Measurements from ENCODE around the gene TCP11. TPM values are rescaled to one million over a fixed set of nuclear protein-coding genes. Genes with fewer than 3 reads are reported as not detected.

The TCP11 gene
- not detected for total RNA-seq

DNA sequence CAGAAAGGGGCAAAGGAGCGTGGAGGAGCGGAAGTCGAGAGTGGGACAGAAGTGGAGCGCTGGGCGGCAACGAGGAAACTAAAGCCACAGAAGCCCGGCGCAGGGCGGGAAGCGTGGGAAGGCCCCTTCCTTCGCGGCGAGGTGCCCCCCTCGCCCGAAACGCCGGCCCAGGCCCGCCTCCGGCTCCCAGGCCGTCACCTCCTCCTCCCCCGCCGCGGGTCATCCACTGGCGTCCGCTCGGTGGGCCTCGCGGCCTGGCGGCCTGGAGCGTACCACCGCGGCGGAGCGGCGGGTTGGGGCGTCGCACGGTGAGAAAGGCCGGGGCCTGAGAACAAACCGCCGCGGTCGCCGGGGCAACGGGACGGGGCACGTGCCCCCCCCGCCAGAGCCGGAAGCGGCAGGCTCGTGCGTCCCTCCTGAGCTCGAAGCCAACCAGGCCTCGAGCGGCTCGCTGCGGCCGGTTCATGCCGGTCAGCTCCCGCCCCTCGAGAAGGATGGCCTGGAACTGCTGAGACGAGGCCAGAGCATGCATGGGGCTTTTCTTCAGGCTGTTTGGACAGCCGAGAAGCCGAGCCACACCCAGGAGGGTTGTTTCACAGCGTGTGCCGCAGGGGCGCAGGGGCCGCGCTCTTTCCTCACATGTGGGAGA is at the start of gene TCP11:
TCP11 (minus strand) TSS at position 333 of the 649 bp plus-strand sequence. CDS start 469 bp downstream, outside the sequence.
- TF ChIP-seq, protein P1, sequence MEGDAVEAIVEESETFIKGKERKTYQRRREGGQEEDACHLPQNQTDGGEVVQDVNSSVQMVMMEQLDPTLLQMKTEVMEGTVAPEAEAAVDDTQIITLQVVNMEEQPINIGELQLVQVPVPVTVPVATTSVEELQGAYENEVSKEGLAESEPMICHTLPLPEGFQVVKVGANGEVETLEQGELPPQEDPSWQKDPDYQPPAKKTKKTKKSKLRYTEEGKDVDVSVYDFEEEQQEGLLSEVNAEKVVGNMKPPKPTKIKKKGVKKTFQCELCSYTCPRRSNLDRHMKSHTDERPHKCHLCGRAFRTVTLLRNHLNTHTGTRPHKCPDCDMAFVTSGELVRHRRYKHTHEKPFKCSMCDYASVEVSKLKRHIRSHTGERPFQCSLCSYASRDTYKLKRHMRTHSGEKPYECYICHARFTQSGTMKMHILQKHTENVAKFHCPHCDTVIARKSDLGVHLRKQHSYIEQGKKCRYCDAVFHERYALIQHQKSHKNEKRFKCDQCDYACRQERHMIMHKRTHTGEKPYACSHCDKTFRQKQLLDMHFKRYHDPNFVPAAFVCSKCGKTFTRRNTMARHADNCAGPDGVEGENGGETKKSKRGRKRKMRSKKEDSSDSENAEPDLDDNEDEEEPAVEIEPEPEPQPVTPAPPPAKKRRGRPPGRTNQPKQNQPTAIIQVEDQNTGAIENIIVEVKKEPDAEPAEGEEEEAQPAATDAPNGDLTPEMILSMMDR (IDR thresholded peaks at IDR 0.05): no peak
- no peak for TF ChIP-seq POLR2A (IDR thresholded peaks at IDR 0.05)
- H3K36me3 ChIP-seq: no peaks in the 10 kb centered on the region
- no peaks in the 10 kb centered on the region for H3K9me3 ChIP-seq
- peak within 1 kb of the TSS in 2 of 4 donors; percentile 10 to 24 for H3K4me3 ChIP-seq
- H3K27me3 ChIP-seq: no peaks in the 10 kb centered on the region
- peak in 1 of 3 donors; percentile 53 for DNase-seq
- peaks cover 0 to 8% (median 5%) of the 10 kb centered on the region in 4 donors for H3K4me1 ChIP-seq
- no peak within 1 kb of the TSS for H3K27ac ChIP-seq

DNA sequence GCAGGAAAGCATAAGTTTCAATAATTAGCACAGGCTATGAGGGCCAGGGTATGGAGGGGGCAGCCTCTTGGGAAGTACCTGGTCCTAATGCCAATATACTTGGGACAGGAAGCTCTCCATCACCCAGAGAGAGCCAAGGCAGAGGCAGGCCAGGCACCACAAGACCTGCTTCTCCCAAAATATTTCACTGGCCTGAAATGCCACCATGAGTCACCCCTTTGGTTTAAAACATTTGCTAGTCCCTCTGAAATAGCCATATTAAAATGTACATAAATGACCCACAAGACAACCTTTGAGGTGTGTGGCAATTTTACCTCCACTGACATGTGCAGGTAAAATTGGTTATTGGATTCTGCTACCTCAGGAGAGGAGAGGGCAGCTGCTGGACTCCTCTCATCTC is 49.2 kb upstream of the TCP11 start:
- H3K4me3 ChIP-seq: no peak overlapping the region
- no peaks in the 10 kb centered on the region for H3K9me3 ChIP-seq
- no peak for DNase-seq
- no peaks in the 10 kb centered on the region for H3K36me3 ChIP-seq
- H3K27me3 ChIP-seq: no peaks in the 10 kb centered on the region
- H3K27ac ChIP-seq: no peak overlapping the region
- TF ChIP-seq, protein P1 (IDR thresholded peaks at IDR 0.05): no peak
- no peak for TF ChIP-seq POLR2A (IDR thresholded peaks at IDR 0.05)
- H3K4me1 ChIP-seq: no peaks in the 10 kb centered on the region

DNA sequence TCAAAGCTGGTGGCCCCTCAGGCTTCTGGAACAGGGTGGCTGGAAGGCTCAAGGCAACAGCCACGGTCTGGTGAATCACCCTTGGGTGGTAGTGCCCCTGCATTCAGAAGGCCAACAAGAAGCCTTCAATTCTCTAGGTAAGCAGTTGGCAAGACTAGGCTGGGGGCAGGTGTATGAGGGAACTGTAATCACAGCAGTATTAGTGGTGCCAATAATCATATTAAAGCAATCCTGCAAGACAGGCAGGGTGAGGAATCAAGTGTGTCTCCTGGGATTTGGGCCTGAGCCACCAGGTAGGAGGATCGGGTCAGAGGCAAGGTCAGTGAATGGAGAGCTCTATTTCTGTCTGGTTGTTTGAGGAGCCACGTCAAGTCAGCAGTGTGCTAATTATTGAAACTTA is 47.7 kb upstream of the TCP11 start:
- no peak for DNase-seq
- Histone ChIP-seq H3K36me3 (no peaks in the 10 kb centered on the region), H3K9me3 (no peaks in the 10 kb centered on the region), H3K27me3 (no peaks in the 10 kb centered on the region), H3K4me1 (no peaks in the 10 kb centered on the region), H3K27ac (no peak overlapping the region), H3K4me3 (no peak overlapping the region)
- TF ChIP-seq, protein P1 (IDR thresholded peaks at IDR 0.05): no peak
- TF ChIP-seq POLR2A (IDR thresholded peaks at IDR 0.05): no peak

DNA sequence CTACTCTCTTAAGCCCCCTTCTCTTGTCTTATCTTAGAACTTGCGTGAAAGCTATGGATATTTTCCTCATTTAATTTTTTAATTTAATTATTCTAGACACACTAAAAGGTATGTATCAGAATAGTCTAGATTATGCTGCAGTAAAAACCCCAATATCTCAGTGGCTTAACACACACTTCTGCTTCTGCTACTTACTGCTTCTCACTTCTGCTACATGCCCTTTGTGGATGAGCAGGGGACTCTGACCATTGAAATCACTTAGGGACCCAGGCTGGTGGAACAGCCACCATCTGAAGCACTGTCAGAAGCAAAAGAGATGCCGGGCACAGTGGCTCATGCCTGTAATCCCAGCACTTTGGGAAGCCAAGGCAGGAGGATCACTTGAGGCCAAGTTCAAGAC is 45.4 kb upstream of the TCP11 start:
- H3K36me3 ChIP-seq: no peaks in the 10 kb centered on the region
- H3K9me3 ChIP-seq: no peaks in the 10 kb centered on the region
- TF ChIP-seq, protein P1 (IDR thresholded peaks at IDR 0.05): no peak
- no peak for TF ChIP-seq POLR2A (IDR thresholded peaks at IDR 0.05)
- H3K27ac ChIP-seq: no peak overlapping the region
- H3K4me1 ChIP-seq: peaks cover 0 to 2% (median 0%) of the 10 kb centered on the region in 4 donors
- no peak for DNase-seq
- no peak overlapping the region for H3K4me3 ChIP-seq
- H3K27me3 ChIP-seq: no peaks in the 10 kb centered on the region

DNA sequence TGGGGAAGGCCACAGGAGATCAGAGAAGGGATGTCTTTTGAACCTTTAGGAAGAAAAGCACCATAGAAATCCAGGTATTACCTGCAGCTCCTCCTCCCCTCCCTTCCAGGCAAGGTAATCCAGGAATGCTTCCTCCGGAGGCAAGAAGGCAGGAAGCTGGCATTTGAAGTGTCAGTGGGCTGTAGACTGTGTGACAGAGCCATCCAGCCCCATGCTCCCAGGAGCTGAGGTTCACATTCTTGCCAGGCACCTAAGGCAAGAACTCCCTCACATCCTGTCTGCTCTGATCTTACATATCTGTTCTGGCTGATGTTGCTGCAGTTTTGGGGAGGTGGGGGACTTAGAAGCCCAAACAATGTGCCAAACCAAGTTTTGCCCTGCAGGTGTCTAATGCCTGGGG is 44.8 kb upstream of the TCP11 start:
- no peak overlapping the region for H3K4me3 ChIP-seq
- no peaks in the 10 kb centered on the region for H3K9me3 ChIP-seq
- TF ChIP-seq, protein P1 (IDR thresholded peaks at IDR 0.05): no peak
- TF ChIP-seq POLR2A (IDR thresholded peaks at IDR 0.05): no peak
- H3K4me1 ChIP-seq: peaks cover 0 to 7% (median 0%) of the 10 kb centered on the region in 4 donors
- no peaks in the 10 kb centered on the region for H3K27me3 ChIP-seq
- no peak for DNase-seq
- H3K36me3 ChIP-seq: no peaks in the 10 kb centered on the region
- no peak overlapping the region for H3K27ac ChIP-seq

All from Peyer's patch (tissue), 4 donors.